HuH-7.5 (cell line): ENCODE measurements around the gene NUB1.
A peak's percentile ranks its signal among the peaks of the same experiment; 100 is the strongest.
"Not testable (repeated sequence)": the region's sequence is repeated elsewhere in the genome, so short reads cannot be mapped to it uniquely, and the experiment has no call there.

ENCODE experiments used
- DNase-seq: peaks from one replicate; pipeline ENCODE4 v3.0.0; 2011; ENCODE audit warnings: low spot score

NUB1 gene, protein sequence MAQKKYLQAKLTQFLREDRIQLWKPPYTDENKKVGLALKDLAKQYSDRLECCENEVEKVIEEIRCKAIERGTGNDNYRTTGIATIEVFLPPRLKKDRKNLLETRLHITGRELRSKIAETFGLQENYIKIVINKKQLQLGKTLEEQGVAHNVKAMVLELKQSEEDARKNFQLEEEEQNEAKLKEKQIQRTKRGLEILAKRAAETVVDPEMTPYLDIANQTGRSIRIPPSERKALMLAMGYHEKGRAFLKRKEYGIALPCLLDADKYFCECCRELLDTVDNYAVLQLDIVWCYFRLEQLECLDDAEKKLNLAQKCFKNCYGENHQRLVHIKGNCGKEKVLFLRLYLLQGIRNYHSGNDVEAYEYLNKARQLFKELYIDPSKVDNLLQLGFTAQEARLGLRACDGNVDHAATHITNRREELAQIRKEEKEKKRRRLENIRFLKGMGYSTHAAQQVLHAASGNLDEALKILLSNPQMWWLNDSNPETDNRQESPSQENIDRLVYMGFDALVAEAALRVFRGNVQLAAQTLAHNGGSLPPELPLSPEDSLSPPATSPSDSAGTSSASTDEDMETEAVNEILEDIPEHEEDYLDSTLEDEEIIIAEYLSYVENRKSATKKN

DNA sequence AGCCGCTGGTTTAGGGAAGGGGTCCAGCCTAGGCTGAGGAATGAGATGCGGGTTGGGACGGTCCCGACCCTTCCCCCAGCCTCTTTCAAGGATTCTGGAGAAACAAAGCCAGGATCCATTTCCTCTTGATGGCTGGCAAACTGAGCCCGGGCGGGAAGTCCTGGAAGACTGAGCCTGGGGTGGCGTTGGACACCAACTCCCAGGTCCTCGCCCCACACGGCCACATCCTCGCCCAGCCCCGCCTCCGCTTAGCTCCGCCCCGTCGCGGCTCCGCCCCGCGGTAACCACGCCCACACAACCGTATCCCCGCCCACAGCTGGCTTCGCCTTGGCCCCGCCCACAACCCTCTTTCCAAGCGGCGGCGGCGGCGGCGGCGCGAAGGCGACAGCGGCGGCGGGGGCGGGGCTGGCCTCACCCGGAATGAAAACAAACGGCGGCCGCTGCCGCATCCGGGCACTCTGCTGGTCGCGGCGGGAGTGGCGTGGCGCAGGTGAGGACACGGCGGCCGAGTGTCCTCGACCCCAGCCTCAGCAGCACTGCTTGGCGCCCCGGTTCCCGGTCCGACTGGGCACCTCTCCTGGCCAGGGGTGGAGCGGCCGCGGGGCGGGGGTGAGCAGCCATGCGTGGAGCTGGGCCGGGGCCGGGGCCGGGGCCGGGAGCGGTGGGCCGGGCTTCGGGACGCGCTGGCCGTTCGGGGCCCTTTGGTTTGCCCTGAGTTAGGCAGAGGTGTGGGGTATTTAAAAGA, at the start of gene NUB1:
TSS of gene NUB1 (plus strand) at position 456 of the 745 bp plus-strand sequence. CDS start 3,538 bp downstream, outside the sequence.
- peak; percentile 67 for DNase-seq

DNA sequence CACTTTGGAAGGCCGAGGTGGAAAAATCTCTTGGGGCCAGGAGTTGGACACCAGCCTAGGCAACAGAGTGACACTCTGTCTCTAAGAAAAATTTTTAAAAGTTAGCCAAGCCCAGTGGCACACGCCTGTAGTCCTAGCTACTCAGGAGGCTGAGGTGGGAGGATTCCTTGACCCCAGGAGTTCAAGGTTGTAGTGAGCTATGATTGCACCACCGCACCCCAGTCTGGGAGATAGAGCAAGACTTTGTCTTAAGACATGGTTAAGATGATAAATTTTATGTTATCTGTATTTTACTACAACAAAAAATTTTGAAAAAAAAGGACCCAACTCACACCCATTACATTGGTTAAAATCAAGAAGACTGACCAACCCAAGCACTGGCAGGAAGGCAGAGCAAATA, 48.8 kb upstream of the NUB1 start:
- no peak for DNase-seq

DNA sequence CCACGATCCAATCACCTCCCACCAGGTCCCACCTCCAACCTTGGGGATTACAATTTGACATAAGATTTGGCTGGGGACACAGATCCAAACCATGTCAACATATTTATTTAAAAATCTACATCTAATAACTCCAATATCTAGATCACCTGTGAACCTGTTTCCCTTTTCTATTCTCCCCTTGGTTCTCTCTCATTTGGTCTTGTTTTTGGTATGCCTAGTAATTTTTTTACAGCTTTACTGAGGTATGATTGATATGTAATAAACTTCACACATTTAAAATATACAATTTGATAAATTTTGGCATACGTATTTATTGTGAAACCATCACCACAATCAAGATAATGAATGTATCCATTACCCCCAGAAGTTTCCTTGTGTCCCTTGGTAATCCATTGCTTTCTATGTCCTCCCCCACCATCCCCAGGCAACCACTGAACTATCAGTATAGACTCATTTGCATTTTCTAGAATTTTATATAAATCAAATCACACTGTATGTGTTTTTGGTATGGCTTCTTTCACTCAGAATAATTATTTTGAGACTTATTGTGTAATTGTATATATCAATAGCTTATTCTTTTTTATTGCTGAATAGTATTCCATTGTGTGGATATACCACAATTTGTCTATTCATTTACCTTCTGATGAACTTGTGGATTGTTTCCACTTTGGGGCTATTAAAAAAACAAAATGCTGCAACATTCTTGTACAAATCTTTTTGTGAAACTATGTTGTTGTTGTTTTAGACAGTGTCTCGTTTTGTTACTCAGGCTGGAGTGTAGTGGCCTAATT, 45.2 kb upstream of the NUB1 start:
- no peak for DNase-seq

DNA sequence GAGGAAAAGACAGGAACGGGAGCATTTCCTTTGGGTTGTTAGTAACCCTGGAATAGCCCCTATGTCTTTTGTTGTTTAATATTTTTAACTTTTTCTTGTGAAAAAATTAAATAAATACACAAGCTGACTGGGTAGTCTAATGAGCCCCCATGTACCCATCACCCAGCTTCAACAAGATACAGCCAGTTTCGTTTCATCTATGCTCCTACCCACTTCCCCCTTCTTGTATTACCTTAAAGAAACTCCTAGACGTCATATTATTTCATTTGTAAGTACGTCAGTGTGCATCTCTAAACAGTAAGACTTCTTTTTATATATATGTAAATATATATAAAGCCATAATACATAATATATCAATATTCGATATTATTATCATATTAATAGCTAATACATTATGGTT, 42.8 kb upstream of the NUB1 start:
- no peak for DNase-seq

DNA sequence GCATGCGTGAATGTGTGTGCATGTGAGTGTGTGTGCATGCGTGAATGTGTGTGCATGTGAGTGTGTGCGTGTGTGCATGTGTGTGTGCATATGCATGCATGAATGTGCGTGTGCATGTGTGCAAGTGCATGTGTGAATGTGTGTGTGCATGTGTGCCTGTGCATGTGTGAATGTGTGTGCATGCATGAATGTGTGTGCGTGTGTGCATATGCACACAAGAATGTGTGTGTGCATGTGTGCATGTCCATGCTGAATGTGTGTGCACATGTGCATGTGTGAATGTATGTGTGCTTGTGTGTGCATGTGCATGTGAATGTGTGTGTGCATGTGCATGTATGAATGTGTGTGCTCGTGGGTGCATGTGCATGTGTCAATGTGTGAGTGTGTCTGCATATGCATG, 42.1 kb upstream of the NUB1 start:
- DNase-seq = no peak

DNA sequence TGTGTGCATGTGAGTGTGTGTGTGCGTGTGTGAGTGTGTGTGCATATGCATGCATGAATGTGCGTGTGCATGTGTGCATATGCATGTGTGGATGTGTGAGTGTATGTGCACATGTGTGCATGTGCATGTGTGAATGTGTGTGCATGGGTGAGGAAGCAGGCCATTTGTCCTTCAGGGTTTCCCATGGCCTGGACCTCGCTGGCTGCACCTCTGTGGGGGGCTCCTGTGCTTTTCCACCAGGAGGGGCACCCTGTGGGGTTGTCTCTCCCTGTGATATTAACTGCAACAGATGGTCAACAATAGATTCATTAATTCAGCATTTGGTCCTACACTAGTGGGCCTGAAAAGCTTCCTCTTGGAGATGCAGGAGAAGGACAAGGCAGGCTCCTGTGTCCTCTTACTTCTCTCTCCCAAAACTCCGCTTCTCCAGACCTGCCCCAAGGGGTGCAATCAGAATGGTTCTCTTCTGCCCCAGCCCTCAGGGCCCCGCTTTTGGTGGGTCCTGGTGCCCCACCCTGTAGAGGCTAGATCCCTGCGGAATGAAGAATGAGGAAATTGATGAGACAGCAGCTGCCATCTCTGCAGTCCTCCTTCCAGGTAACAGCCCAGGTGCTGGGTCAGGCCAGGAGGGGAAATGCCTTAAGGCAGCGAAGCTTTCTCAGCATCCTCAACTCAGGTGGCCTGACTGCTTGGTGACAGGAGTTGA, 41.5 kb upstream of the NUB1 start:
- no peak for DNase-seq

DNA sequence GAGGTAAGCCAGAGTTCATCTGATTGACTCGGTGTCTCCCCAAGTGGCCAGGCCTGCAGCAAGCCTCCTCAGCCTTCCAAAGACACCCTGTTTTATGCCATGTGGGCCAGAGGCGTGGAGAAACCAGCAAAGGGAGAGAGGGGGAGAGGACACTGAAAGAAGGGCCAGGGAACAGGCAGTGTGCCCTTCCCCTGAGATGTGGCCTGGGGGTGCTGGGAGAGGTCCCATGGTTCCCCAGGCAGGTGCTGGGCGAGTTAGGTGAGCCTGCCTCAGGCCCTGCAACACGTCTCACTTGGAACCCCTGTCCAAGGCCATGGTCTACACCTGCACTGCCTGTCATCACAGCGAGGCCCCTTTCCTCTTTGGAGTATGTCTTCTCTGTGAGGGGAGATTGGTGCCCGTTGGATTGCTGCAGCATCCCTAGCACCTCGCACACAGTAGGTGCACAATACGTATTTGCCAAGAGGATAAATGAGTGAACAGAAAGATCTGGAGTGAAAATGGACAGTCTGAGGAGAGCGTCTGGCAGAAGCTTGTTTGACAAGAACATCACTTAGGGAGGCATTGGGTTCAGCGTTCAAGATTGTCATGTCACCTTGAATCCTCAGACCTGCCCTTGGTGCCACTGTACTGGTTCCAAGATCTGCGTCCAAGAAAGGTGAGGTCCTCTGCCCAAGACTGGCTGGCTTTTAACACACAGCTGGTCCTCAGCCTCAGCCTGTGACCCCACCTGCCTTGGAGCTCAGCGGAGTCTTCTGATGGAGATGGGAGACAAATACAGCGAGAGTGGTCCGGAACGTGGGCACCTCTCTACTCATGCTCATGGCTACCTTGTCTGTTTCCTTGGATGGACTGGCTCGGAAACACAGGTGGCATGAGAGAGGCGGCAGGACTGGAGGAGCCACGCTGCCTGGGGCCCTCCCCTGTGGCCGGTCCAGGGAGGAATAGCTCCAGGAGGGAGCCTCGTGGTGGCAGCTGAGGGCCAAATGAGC, 39.8 kb upstream of the NUB1 start:
- no peak for DNase-seq

DNA sequence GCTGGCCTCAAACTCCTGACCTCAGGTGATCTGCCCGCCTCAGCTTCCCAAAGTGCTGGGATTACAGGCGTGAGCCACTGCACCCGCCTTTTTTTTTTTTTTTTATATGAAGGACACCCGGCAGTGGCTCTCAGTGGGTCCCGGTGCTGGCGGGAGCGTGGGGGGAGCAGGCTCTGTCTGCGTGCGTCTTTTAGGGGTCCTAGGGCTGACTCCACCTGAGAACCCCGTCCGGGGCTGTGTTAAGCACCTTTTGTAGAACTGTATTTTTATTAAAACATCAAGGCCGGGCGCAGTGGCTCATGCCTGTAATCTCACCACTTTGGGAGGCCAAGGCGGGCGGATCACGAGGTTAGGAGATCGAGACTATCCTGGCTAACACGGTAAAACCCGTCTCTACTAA, 37.4 kb upstream of the NUB1 start:
- not testable (repeated sequence) for DNase-seq

DNA sequence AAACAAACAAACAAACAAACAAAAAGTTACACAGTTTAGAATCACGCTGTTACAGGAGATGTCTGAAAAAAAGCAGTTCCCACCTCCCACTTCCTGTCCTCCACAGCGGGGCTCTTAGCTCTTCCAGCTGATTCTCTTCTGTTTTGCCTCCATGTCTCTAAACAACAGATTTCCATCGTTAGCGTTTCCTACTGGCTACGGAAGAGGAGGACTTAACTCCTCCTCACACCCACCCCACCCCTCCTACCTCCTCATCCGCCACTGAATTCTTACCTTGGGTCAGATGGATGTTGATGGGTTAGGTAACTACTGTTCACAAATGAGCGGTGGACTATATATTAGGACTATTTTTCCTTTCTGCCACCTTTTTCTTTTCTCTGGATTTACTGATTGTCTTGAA, 36.8 kb upstream of the NUB1 start:
- peak; percentile 32 for DNase-seq

DNA sequence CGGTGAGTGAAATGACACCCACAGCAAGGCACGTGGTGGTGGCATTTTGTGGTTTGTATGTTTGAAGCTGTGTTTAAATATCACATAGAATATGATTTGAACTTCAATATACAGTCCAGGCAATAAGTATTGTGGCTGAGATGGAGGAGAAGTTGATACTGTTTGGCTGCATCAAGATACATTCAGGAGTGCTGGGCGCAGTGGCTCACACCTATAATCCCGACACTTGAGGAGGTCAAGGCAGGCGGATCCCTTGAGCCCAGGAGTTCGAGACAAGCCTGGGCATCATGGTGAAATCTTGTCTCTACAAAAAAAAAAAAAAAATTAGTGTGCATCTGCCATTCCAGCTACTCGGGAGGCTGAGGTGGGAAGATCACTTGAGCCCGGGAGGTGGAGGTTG, 35.2 kb upstream of the NUB1 start:
- no peak for DNase-seq

DNA sequence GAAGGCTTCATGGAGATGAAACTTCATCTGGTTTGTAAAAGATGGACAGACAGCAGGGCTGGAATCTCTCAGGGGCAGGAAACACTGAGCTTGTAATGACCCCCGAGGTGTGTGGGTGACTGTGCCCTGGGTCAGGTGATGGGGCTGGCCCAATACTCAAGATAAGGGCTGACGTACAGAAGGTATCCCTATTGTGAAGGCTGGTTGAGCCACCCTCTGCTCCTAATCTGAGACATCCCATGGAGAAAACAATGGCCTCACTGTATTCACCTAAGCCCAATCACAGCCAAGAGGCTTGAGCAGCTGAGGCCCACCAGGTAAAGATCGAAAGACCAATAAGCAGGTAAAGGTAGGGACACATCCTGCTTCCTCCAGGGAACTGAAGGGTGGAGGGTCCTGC, 34.8 kb upstream of the NUB1 start:
- no peak for DNase-seq

DNA sequence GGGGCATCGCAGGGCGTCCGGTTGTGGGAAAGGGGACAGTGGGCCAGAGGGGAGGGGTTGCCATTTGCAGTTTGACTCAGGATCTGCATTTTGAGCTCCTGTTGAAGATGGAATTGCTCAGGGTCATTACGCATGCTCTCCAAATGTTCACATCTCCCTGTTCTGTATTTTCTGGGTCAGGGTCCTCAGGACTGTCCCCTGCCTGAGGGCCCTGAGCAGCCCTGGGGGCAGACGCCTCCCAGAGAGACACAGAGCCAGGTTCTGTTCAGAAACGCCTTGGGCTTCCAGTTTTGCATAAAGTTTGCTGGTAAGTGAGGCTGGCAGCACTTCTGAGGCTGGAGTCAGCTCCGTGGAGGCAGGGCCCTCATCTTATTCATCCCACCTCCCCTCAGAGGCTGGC, 34.1 kb upstream of the NUB1 start:
- DNase-seq = no peak

DNA sequence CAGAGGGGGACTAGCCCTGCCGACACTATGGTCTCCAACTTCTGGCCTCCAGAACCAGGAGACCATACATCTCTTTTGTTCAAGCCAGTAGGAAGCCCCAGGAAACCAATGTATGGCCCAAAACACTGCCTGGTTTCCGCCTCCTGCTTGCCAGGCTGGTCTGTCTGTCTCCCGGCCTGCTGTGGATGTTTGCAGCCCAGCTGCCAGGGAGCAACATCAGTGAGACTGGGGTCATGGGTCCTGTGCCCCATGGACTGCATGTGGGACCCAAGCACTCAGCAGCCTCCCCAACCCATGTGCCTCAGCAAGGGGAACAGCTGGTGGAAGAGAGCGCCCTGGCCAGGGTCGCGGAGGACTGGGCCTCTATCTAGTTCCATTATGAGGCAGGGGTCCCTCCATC, 33.4 kb upstream of the NUB1 start:
- DNase-seq = no peak

DNA sequence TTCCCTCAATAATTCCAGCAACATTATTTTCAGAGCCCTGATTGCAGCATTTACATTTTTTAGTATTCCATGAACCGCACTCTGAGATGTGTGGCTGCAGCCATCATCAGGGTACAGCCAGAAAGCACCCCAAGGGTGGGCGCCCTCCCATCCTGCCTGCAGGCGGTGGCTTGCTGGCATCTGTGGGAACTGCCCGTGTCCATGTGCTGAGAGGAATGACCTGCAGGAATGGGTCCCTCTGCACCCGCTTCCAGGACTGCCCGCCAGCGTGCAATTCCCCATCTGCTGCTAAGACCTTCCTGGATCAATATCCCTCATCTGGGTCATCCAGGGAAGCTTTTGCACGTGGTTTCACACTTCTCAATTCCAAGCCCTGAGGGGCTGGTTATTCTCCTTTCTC, 32.8 kb upstream of the NUB1 start:
- DNase-seq = no peak

DNA sequence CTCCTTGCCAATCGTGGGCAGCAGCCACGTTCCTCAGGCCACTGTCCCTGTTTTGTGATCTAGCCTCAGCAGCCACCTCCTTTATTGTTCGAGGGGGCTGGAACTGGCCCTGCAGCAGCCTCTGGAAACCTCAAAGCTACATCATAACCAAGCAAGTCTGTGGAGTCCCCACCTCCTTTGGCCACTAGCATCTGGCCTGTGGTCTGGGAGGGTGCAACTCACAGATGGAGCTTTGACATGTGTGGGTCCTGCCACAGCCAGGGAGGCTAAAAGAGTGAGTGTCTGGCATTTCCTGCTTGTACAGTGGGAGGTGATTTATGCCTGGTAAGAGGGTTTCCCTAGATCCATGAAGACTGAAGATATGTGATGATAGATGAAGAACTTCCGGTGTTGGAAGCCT, 32.3 kb upstream of the NUB1 start:
- no peak for DNase-seq

DNA sequence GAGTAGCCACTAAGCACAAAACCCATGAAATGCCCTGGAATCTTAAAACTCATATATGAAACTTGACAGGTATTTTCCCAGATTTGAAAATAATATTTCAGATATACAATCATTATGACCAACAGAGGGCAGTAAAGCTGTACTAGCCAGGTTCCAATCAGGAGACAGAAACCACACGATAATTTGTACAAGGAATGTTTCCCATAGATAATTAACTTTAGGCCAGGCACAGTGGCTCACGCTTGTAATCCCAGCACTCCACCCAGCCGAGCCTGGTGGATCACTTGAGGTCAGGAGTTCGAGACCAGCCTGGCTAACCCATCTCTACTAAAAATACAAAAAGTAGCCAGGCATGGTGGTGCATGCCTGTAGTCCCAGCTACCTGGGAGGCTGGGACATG, 31.0 kb upstream of the NUB1 start:
- DNase-seq = peak; percentile 44

DNA sequence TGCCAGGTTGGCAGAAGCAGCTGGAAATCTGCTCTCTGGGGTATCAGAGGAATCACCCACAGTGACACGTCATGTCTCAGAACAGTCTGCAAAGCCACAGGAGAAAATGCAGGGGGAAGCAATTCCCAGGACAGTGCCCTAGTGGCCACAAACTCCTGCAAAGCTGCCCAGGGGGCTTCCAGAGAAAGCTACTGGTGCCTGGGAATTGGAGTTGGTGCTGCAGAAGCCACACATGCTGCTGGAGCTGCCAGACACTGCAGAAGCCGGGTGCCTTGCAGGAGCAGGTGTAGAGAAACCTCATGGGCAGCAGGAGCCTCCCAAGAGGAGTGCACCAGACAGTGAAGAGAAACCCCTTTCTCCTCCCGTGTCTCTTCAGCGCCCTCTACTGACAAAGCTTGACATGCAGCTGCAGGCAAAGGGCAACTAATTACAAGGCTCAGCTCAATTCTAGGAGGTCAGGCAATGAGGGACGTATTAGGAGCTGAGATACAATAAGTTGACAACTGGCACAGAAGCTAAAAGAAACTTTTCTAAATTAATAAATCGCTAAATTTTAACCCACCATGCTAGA, 30.2 kb upstream of the NUB1 start:
- DNase-seq = peak; percentile 26

DNA sequence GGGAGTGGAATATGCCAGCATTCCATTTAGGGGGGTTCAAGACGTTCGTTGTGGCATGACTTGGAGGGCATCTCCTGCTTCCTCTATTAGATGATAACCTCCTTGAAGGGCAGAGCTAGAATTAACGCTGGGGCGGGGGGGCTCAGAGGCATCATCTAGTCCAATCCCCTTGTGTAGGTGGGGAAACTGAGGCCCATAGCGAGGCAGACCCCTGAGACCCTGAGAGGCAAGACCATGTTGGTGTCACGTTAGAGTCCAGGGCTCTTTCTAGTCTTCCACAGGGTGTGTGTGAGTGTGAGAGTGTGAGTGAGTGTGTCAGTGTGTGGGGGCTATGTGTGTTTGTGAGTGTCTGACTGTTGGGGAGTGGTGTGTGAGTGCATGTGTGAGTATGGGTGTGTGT, 29.3 kb upstream of the NUB1 start:
- DNase-seq = no peak

DNA sequence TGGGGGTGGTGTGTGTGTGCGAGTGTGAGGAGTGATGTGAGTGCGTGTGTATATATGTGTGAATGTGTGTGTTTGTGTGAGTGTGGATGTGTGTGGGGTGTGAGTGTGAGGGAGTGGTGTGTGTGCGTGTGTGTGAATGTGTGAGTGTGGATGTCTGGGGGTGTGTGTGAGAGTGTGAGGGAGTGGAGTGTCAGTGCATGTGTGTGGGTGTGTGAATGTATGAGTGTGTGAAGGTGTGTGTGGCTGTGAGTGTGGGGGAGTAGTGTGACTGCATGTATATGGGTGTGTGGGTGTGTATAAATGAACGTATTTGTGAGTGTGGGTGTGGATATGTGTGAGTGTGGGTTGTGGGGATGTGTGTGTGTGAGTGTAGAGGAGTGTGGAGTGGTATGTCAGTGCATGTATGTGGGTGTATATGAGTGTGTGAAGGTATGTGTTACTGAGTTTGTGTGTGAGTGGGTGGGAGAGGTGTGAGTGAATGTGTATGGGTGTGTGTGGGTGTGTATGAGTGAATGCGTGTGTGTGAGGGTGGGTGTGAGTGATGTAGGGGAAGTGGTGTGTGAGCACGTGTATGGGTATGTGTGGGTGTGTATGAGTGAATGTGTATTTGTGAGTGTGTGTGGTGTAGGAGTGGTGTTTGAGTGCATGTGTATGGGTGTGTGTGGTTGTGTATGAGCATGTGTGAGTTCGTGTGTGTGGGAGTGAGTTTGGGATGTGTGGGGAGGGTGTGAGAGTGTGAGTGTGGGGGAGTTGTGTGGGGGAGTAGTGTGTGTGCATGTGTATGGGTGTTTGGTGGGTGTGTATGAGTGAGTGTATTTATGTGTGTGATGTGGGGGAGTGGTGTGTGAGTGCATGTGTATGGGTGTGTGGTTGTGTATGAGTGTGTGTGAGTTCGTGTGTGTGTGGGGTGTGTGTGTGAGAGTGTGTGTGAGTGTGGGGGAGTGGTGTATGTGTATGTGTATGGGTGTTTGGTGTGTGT, 28.5 kb upstream of the NUB1 start:
- DNase-seq = no peak
